HG02588 (cell line): ENCODE measurements around the gene ABHD4.
"Not testable (repeated sequence)": the region's sequence is repeated elsewhere in the genome, so short reads cannot be mapped to it uniquely, and the experiment has no call there.

ENCODE experiments used
- ATAC-seq: cut with Tn5 transposase; IDR thresholded peaks from one replicate; pipeline ENCODE4 v1.9.1; 2021; ENCODE audit warnings: mild to moderate bottlenecking, moderate library complexity; ENCODE audit not compliant: unreplicated experiment

ABHD4 gene

GRCh38 chr14:22623047-22623446, 24.9 kb downstream of the ABHD4 start:
- no peak for ATAC-seq

GRCh38 chr14:22626590-22626989, 28.5 kb downstream of the ABHD4 start:
- ATAC-seq, result no peak

- no peak for ATAC-seq
Observed at GRCh38 chr14:22627506-22628263, 29.6 kb downstream of the ABHD4 start.

- ATAC-seq, result no peak
Observed at GRCh38 chr14:22629361-22629760, 31.3 kb downstream of the ABHD4 start.

GRCh38 chr14:22630066-22630465, 32.0 kb downstream of the ABHD4 start:
- ATAC-seq, result no peak

GRCh38 chr14:22630486-22630885, 32.4 kb downstream of the ABHD4 start:
- no peak for ATAC-seq

GRCh38 chr14:22634233-22634900, 36.3 kb downstream of the ABHD4 start:
- ATAC-seq, result no peak

- not testable (repeated sequence) for ATAC-seq
Observed at GRCh38 chr14:22635980-22636379, 37.9 kb downstream of the ABHD4 start.

- ATAC-seq, result no peak
Observed at GRCh38 chr14:22640192-22640591, 42.1 kb downstream of the ABHD4 start.

- no peak for ATAC-seq
Observed at GRCh38 chr14:22641846-22642245, 43.7 kb downstream of the ABHD4 start.

GRCh38 chr14:22644305-22644635, 46.2 kb downstream of the ABHD4 start, which contains the start of gene OR6J1:
Gene OR6J1 (minus strand): TSS chr14:22644352. CDS start chr14:22634811, 9,541 bp downstream.
- ATAC-seq, result no peak

- ATAC-seq, result no peak
Observed at GRCh38 chr14:22646570-22647254, 48.6 kb downstream of the ABHD4 start.

GRCh38 chr14:22648506-22648905, 50.4 kb downstream of the ABHD4 start:
- no peak for ATAC-seq

- ATAC-seq, result no peak
Observed at GRCh38 chr14:22650046-22650739, 52.1 kb downstream of the ABHD4 start.

- no peak for ATAC-seq
Observed at GRCh38 chr14:22650960-22651521, 52.9 kb downstream of the ABHD4 start.

- no peak for ATAC-seq
Observed at GRCh38 chr14:22651586-22651985, 53.5 kb downstream of the ABHD4 start.

GRCh38 chr14:22653012-22653621, 55.0 kb downstream of the ABHD4 start:
- ATAC-seq, result no peak

GRCh38 chr14:22656226-22656625, 58.1 kb downstream of the ABHD4 start:
- no peak for ATAC-seq

GRCh38 chr14:22656945-22657731, 59.0 kb downstream of the ABHD4 start:
- ATAC-seq, result no peak

- ATAC-seq, result no peak
Observed at GRCh38 chr14:22657861-22658260, 59.8 kb downstream of the ABHD4 start.
